Endothelial cell of umbilical vein (primary cell): ENCODE data around the gene FAM237A. TPM values are rescaled to one million over a fixed set of nuclear protein-coding genes. Genes with fewer than 3 reads are reported as not detected.

Experiments
- BruUV-seq: library from RNA; stranded (reverse); fragments of 400-500 nt; replicated peaks from 2 replicates; lab custom pipeline; 2021; lab: Mats Ljungman, UMichigan
- CTCF ChIA-PET: fragments of 300-600, 350-600 bp; sonication (Branson Sonifier 250); formaldehyde crosslinking; loops from one replicate; lab custom pipeline; 2021; ENCODE audit warnings: antibody characterized with exemption, inconsistent platforms; lab: Charles Lee
- POLR2A ChIA-PET: fragments of 300-600, 350-600 bp; sonication (Branson Sonifier 250); formaldehyde crosslinking; loops from one replicate; lab custom pipeline; 2021; ENCODE audit warnings: antibody characterized with exemption, inconsistent platforms; lab: Charles Lee
- DNase-seq: peaks from one replicate; pipeline ENCODE4 v3.0.0-alpha.2; 2011; ENCODE audit warnings: low read depth, low spot score
- FAIRE-seq: peaks from 2 replicates; lab custom pipeline; 2011; peaks lifted over from hg19 to GRCh38; lab: Jason Lieb, UNC
- H2AFZ ChIP-seq: 2 replicates; pipeline ENCODE4 v1.6.0; 2012; ENCODE audit warnings: low read depth, low read length, control low read depth, inconsistent platforms
- H3K27ac ChIP-seq: 2 replicates; pipeline ENCODE4 v1.5.1; 2011; ENCODE audit warnings: low read depth, mild to moderate bottlenecking, control low read depth, low read length, moderate library complexity; ENCODE audit not compliant: insufficient read depth
- H3K27me3 ChIP-seq, 2 experiments: 2 replicates each; pipeline versions ENCODE4 v1.6.0 to v1.6.1; 2011; ENCODE audit warnings: low read length in 2 of 2, mixed read lengths in 1 of 2; ENCODE audit not compliant: control insufficient read depth in 2 of 2, insufficient read depth in 2 of 2
- H3K36me3 ChIP-seq, 2 experiments: 2 replicates in 1 of 2; 3 replicates in 1 of 2; pipeline ENCODE4 v1.5.1; 2011; ENCODE audit warnings: low read length in 2 of 2, mild to moderate bottlenecking in 1 of 2, moderate library complexity in 1 of 2; ENCODE audit not compliant: control insufficient read depth in 2 of 2, insufficient read depth in 2 of 2; ENCODE audit errors: extremely low read depth in 1 of 2
- H3K4me1 ChIP-seq: 3 replicates; pipeline ENCODE4 v1.5.1; 2011; ENCODE audit warnings: mild to moderate bottlenecking, low read length; ENCODE audit not compliant: control insufficient read depth, insufficient read depth; ENCODE audit errors: extremely low read depth
- H3K4me2 ChIP-seq: 2 replicates; pipeline ENCODE4 v1.6.1; 2011; ENCODE audit warnings: low read length, control low read depth, mixed read lengths; ENCODE audit not compliant: insufficient read depth
- H3K4me3 ChIP-seq, 3 experiments: fragments of 200-600 bp in 1 of 3; sonication (generic), shearing (Covaris generic) in 1 of 3; replicated peaks in 1 of 3; 2 replicates each; pipeline ENCODE4 v1.5.1; 2011 to 2016; ENCODE audit warnings: control low read depth in 3 of 3, low read length in 3 of 3, mild to moderate bottlenecking in 2 of 3, inconsistent platforms in 1 of 3, low read depth in 1 of 3, moderate library complexity in 1 of 3; ENCODE audit not compliant: insufficient read depth in 1 of 3
- H3K79me2 ChIP-seq: 2 replicates; pipeline ENCODE4 v1.6.0; 2012; ENCODE audit warnings: low read length, inconsistent platforms; ENCODE audit not compliant: control insufficient read depth, insufficient read depth
- H3K9ac ChIP-seq: replicated peaks from 2 replicates; pipeline ENCODE3; 2011; ENCODE audit warnings: low read length, control low read depth; ENCODE audit not compliant: insufficient read depth; ENCODE audit errors: extremely low read depth
- H3K9me1 ChIP-seq: replicated peaks from 3 replicates; pipeline ENCODE4 v1.6.0; 2011; ENCODE audit warnings: mild to moderate bottlenecking, low read length; ENCODE audit not compliant: control insufficient read depth, insufficient read depth; ENCODE audit errors: extremely low read depth
- H3K9me3 ChIP-seq: replicated peaks from 2 replicates; pipeline ENCODE4 v1.5.1; 2012; ENCODE audit warnings: low read length, inconsistent platforms; ENCODE audit not compliant: control insufficient read depth, insufficient read depth
- H4K20me1 ChIP-seq: replicated peaks from 2 replicates; pipeline ENCODE3; 2011; ENCODE audit warnings: mild to moderate bottlenecking, low read length; ENCODE audit not compliant: control insufficient read depth, insufficient read depth; ENCODE audit errors: extremely low read depth
- EZH2 ChIP-seq: IDR thresholded peaks from 2 replicates; pipeline ENCODE4 v1.6.1; 2012; ENCODE audit warnings: borderline replicate concordance, low read depth, mild to moderate bottlenecking, moderate library complexity, low read length, inconsistent platforms; ENCODE audit not compliant: severe bottlenecking
- FOS ChIP-seq: IDR thresholded peaks from 2 replicates; pipeline ENCODE4 v1.6.1; 2011; ENCODE audit warnings: mild to moderate bottlenecking, low read length, moderate library complexity, borderline replicate concordance; ENCODE audit not compliant: insufficient read depth
- GATA2 ChIP-seq: IDR thresholded peaks from 2 replicates; pipeline ENCODE4 v1.7.0; 2011; ENCODE audit warnings: low read depth, mild to moderate bottlenecking, moderate library complexity, mixed read lengths, low read length; ENCODE audit not compliant: insufficient read length, insufficient read depth
- JUN ChIP-seq: IDR thresholded peaks from 2 replicates; pipeline ENCODE4 v1.6.1; 2011; ENCODE audit warnings: borderline replicate concordance, low read depth; ENCODE audit not compliant: insufficient read length, insufficient read depth
- MYC ChIP-seq: IDR thresholded peaks from one replicate; pipeline ENCODE4 v1.6.1; 2011; ENCODE audit warnings: mild to moderate bottlenecking, low read depth, low read length
- POLR2A ChIP-seq: IDR thresholded peaks from 2 replicates; pipeline ENCODE4 v1.6.1; 2012; ENCODE audit warnings: low read depth, mild to moderate bottlenecking, control low read depth, low read length
- POLR2AphosphoS5 ChIP-seq: IDR thresholded peaks from 2 replicates; pipeline ENCODE4 v1.6.1; 2012; ENCODE audit warnings: low read depth, mild to moderate bottlenecking, control low read depth, low read length, moderate library complexity; ENCODE audit not compliant: insufficient read depth
- dilution Hi-C: fragments of 300-500 bp; cut with MboI; formaldehyde crosslinking; loops from one replicate; pipeline ENCODE4 v1.15.0; 2019; ENCODE audit warnings: low sequenced_read_pairs; ENCODE audit not compliant: extremely low pct_ligation_motif_present
- intact Hi-C: fragments of 100-400 bp; cut with micrococcal nuclease; formaldehyde crosslinking; loops from one replicate; pipeline ENCODE4 v1.10.0; 2022
- polyA plus RNA-seq, 4 experiments: library from polyadenylated mRNA; depleted of rRNA in 3 of 4; stranded (reverse) in 3 of 4; unstranded in 1 of 4; fragments of >200 nt; gene quantifications; 2 replicates each; pipeline versions ENCODE4 v1.2.1 to v1.2.3, GENCODE V29; 2011 to 2012; ENCODE audit warnings: missing spikeins in 1 of 4
- total RNA-seq: library from RNA; stranded (reverse); gene quantifications from 2 replicates; pipeline ENCODE4 v1.2.3, GENCODE V29; 2021
- TF ChIP-seq, protein P1 (sequence below): IDR thresholded peaks from 2 replicates; pipeline ENCODE4 v1.6.1; 2011; ENCODE audit not compliant: insufficient read depth, insufficient read length
- TF ChIP-seq, protein P2 (sequence below), 2 donors: IDR thresholded peaks; 1 replicate in 1 of 2; 2 replicates in 1 of 2; pipeline ENCODE4 v1.5.1; 2011; ENCODE audit warnings: low read length in 2 of 2, mild to moderate bottlenecking in 2 of 2, moderate library complexity in 2 of 2, control low read depth in 1 of 2, inconsistent platforms in 1 of 2, low read depth in 1 of 2; ENCODE audit not compliant: insufficient read depth in 1 of 2; ENCODE audit errors: extremely low read depth in 1 of 2

The FAM237A gene
- total and polyA plus RNA-seq, 2 donors (not counting 3 experiments of a cell fraction or from before 2014, with no cell fraction given): not detected

DNA sequence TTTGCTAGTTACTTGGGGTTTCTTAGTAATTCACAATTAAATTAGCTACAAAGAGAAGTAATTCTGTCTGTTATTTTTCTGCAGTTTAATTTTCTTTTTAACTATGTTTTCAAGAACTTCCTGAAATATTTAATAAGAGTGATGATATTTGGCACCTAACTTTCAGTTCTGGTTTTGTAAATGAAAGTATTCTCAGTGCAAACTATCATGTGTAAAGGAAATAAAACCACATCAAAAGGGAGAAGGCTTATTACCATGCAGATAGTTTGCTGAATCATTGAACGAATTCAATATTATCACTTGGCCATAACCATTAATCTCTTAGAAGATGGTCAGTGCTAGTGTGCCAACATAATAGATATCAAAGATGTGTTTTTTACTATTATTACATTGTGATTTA is 46.7 kb downstream of the FAM237A start:
- ChIA-PET POLR2A (no interaction called here), CTCF (interaction anchor here (1.4 kb wide), 1 partner anchor 49 kb away, joined by 3 read pairs; no protein-coding TSS in a partner anchor)
- H3K27me3 ChIP-seq: no peaks in the 10 kb centered on the region
- H3K4me2 ChIP-seq: no peak overlapping the region
- FAIRE-seq (no peak), DNase-seq (no peak)
- no peaks in the 10 kb centered on the region for H3K79me2 ChIP-seq
- no peaks in the 10 kb centered on the region for H3K4me1 ChIP-seq
- no peak overlapping the region for H3K27ac ChIP-seq
- H4K20me1 ChIP-seq: no peaks in the 10 kb centered on the region
- no peak overlapping the region for H2AFZ ChIP-seq
- no peaks in the 10 kb centered on the region for H3K9me1 ChIP-seq
- H3K36me3 ChIP-seq: no peaks in the 10 kb centered on the region
- H3K9ac ChIP-seq: no peak overlapping the region
- intact Hi-C loops (no loop called here), dilution Hi-C loops (no loop called here)
- BruUV-seq: no TSS peak
- H3K4me3 ChIP-seq: no peak overlapping the region
- TF ChIP-seq JUN: no peak
- TF ChIP-seq EZH2: no peak
- TF ChIP-seq, protein P1, sequence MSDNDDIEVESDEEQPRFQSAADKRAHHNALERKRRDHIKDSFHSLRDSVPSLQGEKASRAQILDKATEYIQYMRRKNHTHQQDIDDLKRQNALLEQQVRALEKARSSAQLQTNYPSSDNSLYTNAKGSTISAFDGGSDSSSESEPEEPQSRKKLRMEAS: no peak
- TF ChIP-seq MYC: no peak
- TF ChIP-seq POLR2AphosphoS5: no peak
- TF ChIP-seq, protein P2, sequence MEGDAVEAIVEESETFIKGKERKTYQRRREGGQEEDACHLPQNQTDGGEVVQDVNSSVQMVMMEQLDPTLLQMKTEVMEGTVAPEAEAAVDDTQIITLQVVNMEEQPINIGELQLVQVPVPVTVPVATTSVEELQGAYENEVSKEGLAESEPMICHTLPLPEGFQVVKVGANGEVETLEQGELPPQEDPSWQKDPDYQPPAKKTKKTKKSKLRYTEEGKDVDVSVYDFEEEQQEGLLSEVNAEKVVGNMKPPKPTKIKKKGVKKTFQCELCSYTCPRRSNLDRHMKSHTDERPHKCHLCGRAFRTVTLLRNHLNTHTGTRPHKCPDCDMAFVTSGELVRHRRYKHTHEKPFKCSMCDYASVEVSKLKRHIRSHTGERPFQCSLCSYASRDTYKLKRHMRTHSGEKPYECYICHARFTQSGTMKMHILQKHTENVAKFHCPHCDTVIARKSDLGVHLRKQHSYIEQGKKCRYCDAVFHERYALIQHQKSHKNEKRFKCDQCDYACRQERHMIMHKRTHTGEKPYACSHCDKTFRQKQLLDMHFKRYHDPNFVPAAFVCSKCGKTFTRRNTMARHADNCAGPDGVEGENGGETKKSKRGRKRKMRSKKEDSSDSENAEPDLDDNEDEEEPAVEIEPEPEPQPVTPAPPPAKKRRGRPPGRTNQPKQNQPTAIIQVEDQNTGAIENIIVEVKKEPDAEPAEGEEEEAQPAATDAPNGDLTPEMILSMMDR (IDR thresholded peaks at IDR 0.05; ENCODE audit: extremely low read depth in 1 of 2, insufficient read depth in 1 of 2, low read depth in 1 of 2, low read length in 2 of 2): no peak
- TF ChIP-seq POLR2A: no peak
- no peak for TF ChIP-seq FOS
- no peak for TF ChIP-seq GATA2
- no peaks in the 10 kb centered on the region for H3K9me3 ChIP-seq
